Measurements from ENCODE around the gene GNPTG. TPM values are rescaled to one million over a fixed set of nuclear protein-coding genes. Genes with fewer than 3 reads are reported as not detected.

GNPTG gene
- total and polyA plus RNA-seq, 2 donors from 2014 or later: 88.7 to 138 TPM

DNA sequence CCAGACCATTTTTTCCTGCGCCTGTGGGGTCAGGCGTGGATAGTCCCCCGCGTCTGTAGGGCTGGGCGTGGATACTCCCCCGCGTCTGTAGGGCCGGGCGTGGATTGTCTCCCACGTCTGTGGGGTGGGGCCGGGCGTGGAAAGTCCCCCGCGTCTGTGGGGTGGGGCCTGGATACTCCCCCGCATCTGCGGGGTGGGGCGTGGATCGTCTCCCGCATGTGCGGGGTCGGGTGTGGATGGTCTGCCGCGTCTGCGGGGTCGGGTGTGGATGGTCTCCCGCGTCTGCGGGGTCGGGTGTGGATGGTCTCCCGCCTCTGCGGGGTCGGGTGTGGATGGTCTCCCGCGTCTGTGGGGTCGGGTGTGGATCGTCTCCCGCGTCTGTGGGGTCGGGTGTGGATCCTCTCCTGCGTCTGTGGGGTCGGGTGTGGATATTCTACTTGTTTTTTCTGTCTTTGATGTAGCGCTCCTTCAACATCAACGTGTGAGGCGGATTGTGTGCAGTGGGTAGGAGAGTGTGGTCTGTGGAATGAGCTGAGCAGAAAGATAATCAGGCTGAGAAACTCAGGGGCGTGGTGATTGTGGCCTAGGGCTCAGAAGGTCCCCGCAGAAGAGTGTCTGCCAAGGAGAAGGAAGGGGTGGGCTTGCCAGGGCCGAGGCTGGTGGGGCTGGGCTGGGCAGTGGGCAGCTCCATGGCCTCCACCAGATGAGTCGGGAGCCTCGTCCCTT, 3.2 kb downstream of the GNPTG start:
- H3K4me1 ChIP-seq (ENCODE audit: control insufficient read depth in 2 of 3, insufficient read depth in 2 of 3, low read depth in 1 of 3, low read length in 3 of 3): peaks cover 0 to 21% (median 2%) of the 10 kb centered on the region in 3 donors
- no peak overlapping the region for H3K27ac ChIP-seq (ENCODE audit: low read depth in 2 of 2, low read length in 2 of 2)
- H3K36me3 ChIP-seq (ENCODE audit: control insufficient read depth in 2 of 3, insufficient read depth in 3 of 3, low read length in 3 of 3): peaks cover 2 to 4% (median 2%) of the 10 kb centered on the region in 3 donors
- no peaks in the 10 kb centered on the region for H3K9me3 ChIP-seq (ENCODE audit: control insufficient read depth in 2 of 3, insufficient read depth in 1 of 3, low read length in 3 of 3)
- DNase-seq (no peak), FAIRE-seq (no peak)
- no peak overlapping the region for H3K9ac ChIP-seq (ENCODE audit: low read length in 3 of 3)
- TF ChIP-seq, protein P1, sequence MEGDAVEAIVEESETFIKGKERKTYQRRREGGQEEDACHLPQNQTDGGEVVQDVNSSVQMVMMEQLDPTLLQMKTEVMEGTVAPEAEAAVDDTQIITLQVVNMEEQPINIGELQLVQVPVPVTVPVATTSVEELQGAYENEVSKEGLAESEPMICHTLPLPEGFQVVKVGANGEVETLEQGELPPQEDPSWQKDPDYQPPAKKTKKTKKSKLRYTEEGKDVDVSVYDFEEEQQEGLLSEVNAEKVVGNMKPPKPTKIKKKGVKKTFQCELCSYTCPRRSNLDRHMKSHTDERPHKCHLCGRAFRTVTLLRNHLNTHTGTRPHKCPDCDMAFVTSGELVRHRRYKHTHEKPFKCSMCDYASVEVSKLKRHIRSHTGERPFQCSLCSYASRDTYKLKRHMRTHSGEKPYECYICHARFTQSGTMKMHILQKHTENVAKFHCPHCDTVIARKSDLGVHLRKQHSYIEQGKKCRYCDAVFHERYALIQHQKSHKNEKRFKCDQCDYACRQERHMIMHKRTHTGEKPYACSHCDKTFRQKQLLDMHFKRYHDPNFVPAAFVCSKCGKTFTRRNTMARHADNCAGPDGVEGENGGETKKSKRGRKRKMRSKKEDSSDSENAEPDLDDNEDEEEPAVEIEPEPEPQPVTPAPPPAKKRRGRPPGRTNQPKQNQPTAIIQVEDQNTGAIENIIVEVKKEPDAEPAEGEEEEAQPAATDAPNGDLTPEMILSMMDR (IDR thresholded peaks at IDR 0.05; ENCODE audit: borderline replicate concordance, extremely low read depth, insufficient read depth): no peak
- H3K4me3 ChIP-seq (ENCODE audit: low read length in 3 of 3): no peak overlapping the region
- intact Hi-C loops (cut with DNase I): no loop called here
- H3K27me3 ChIP-seq (ENCODE audit: control insufficient read depth, insufficient read depth, low read length): no peaks in the 10 kb centered on the region

DNA sequence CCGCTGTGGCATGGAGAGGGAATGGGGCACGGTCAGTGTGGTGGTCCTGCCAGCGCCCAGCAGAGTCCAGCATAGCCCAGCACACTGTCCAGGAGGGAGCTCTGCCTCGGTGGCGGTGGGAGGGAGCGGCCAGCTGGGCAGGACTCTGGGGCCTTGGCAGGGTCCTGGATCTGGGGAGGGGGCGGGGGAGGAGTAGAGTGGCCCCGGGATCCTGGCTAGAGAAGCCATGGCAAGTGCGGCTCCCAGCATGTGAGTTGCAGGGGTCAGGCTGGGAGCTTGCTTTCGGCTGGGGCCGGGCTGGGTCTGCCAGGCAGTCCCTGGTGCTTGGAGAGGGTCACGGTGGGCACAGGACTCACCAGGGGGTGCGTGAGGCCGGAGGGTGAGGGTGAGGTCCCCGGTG, 3.9 kb downstream of the GNPTG start:
- TF ChIP-seq, protein P1 (IDR thresholded peaks at IDR 0.05; ENCODE audit: borderline replicate concordance, extremely low read depth, insufficient read depth): no peak
- Histone ChIP-seq H3K27me3 (ENCODE audit: control insufficient read depth, insufficient read depth, low read length) (no peaks in the 10 kb centered on the region), H3K4me1 (ENCODE audit: control insufficient read depth in 2 of 3, insufficient read depth in 2 of 3, low read depth in 1 of 3, low read length in 3 of 3) (peaks cover 0 to 19% (median 2%) of the 10 kb centered on the region in 3 donors), H3K9me3 (ENCODE audit: control insufficient read depth in 2 of 3, insufficient read depth in 1 of 3, low read length in 3 of 3) (no peaks in the 10 kb centered on the region), H3K9ac (ENCODE audit: low read length in 3 of 3) (no peak overlapping the region), H3K36me3 (ENCODE audit: control insufficient read depth in 2 of 3, insufficient read depth in 3 of 3, low read length in 3 of 3) (peaks cover 0 to 4% (median 2%) of the 10 kb centered on the region in 3 donors), H3K4me3 (ENCODE audit: low read length in 3 of 3) (no peak overlapping the region), H3K27ac (ENCODE audit: low read depth in 2 of 2, low read length in 2 of 2) (no peak overlapping the region)
- no peak for FAIRE-seq
- no peak for DNase-seq
- intact Hi-C loops (cut with DNase I): no loop called here

- Histone ChIP-seq H3K27ac (ENCODE audit: low read depth in 2 of 2, low read length in 2 of 2) (no peak overlapping the region), H3K9me3 (ENCODE audit: control insufficient read depth in 2 of 3, insufficient read depth in 1 of 3, low read length in 3 of 3) (no peaks in the 10 kb centered on the region), H3K36me3 (ENCODE audit: control insufficient read depth in 2 of 3, insufficient read depth in 3 of 3, low read length in 3 of 3) (peaks cover 0 to 4% (median 2%) of the 10 kb centered on the region in 3 donors), H3K4me3 (ENCODE audit: low read length in 3 of 3) (no peak overlapping the region), H3K4me1 (ENCODE audit: control insufficient read depth in 2 of 3, insufficient read depth in 2 of 3, low read depth in 1 of 3, low read length in 3 of 3) (peaks cover 0 to 12% (median 2%) of the 10 kb centered on the region in 3 donors), H3K9ac (ENCODE audit: low read length in 3 of 3) (no peak overlapping the region), H3K27me3 (ENCODE audit: control insufficient read depth, insufficient read depth, low read length) (no peaks in the 10 kb centered on the region)
- no peak for DNase-seq
- no peak for FAIRE-seq
- intact Hi-C loops (cut with DNase I): no loop called here
- TF ChIP-seq, protein P1 (IDR thresholded peaks at IDR 0.05; ENCODE audit: borderline replicate concordance, extremely low read depth, insufficient read depth): no peak
Observed at GRCh38 chr16:1356061-1356900, 4.5 kb downstream of the GNPTG start.
